SH-SY5Y (cell line): ENCODE data around the gene WDR49.

Experiments used
- GATA2 ChIP-seq: IDR thresholded peaks from 2 replicates; pipeline ENCODE4 v1.6.1; 2011; ENCODE audit warnings: mild to moderate bottlenecking, low read depth, low read length
- GATA3 ChIP-seq: IDR thresholded peaks from 2 replicates; pipeline ENCODE4 v1.6.1; 2011; ENCODE audit warnings: low read depth, mild to moderate bottlenecking, low read length, moderate library complexity

- TF ChIP-seq GATA3 (no peak), GATA2 (no peak)
Measured at GRCh38 chr3:167615030-167615429, 38.7 kb downstream of the WDR49 start.
